A204.1 (cell line): ENCODE results near the gene KLF9.

Source experiments
- FAIRE-seq: peaks from 2 replicates; lab custom pipeline; 2012; peaks lifted over from hg19 to GRCh38; lab: Jason Lieb, UNC

The KLF9 gene

DNA sequence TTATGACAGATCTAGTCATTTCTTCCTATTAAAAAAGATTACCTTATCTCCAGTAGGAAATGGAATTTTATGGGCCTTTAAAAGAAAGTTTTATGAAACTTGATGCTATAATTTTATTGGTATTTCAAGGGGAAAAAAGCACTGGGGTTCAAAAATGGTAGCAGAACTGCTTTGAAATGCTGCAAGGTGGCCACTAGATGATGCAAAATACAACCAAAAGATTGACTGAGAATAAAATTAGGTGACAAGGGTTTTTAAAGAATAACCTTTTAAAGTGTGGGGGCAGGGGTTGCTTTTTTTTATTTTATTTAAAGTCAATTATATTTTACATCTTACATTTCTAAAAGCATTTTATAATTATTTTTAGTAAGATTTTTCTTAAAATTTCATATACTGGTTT lies 61.7 kb downstream of the KLF9 start:
- FAIRE-seq: peak; percentile 68

GRCh38 chr9:70352356-70352755 lies 62.1 kb downstream of the KLF9 start:
- FAIRE-seq: no peak

DNA sequence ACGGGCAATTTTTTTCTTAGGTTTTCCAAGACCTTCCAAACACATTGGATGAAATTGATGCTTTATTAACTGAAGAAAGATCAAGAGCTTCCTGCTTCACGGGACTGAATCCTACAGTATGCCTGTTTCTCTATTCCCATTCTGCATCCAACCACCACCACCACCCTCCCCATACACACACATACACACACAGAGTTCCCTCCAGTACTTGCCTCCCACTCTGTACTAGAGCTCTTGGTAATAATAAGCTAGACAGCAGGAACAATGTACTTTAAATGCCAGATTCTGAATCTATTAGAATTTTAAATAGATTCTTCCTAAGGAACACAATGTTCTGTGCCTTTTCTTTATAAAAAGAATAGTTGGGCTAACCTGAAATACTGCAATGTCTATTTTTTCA lies 67.4 kb downstream of the KLF9 start:
- FAIRE-seq: no peak

- FAIRE-seq: peak; percentile 99
Observed at GRCh38 chr9:70340572-70340971, 73.9 kb downstream of the KLF9 start.
